ENCODE results near the gene NR1H2. TPM values are rescaled to one million over a fixed set of nuclear protein-coding genes. Genes with fewer than 3 reads are reported as not detected.

NR1H2 gene
- total and polyA plus RNA-seq, 10 of the 15 experiments (the other 5 are each of a cell fraction or from before 2014, with no cell fraction given): 0.05 to 54.2 (median 35.1) TPM

DNA sequence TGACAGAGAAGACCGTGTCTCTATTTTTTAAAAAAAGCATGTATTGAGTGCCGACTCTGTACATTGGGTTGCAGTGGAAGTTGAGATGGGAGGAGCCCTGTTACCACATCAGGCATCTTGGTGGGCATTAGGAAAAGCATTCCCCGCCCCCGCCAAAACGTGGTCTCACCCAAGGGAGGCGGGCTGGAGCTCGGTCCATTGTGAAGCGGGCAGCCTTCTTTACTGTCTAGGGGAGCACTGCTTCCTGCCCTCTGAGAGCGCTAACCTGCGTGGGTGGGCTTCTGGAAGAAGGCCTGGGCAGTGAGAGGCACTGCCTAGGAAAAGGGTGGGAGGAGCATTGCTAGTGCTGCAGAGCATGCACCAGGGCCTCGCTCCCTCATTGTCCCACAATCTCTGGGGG lies 3.9 kb downstream of the NR1H2 start:
- intact Hi-C loops (cut with micrococcal nuclease; ENCODE audit: unreplicated experiment): no loop called here
- Histone ChIP-seq H4K20me1 (ENCODE audit: control insufficient read depth, insufficient read depth) (no peaks in the 10 kb centered on the region), H2AFZ (ENCODE audit: control insufficient read depth, low read depth, low read length) (no peak overlapping the region), H3K4me2 (ENCODE audit: control insufficient read depth, insufficient read depth) (no peak overlapping the region), H3K9ac (ENCODE audit: control insufficient read depth, insufficient read depth, low read length) (no peak overlapping the region), H3K27ac (ENCODE audit: control insufficient read depth, insufficient read depth) (no peak overlapping the region), H3K4me3 (no peak overlapping the region), H3K9me3 (replicated peaks; ENCODE audit: control insufficient read depth, insufficient read depth, low read length) (no peaks in the 10 kb centered on the region), H3K79me2 (ENCODE audit: control insufficient read depth, insufficient read depth, low read length) (peaks cover 12% of the 10 kb centered on the region), H3K27me3 (replicated peaks in 1 of 2; ENCODE audit: control insufficient read depth in 2 of 2, insufficient read depth in 2 of 2, low read length in 1 of 2) (no peaks in the 10 kb centered on the region), H3K4me1 (ENCODE audit: control insufficient read depth, insufficient read depth, low read length) (peaks cover 7% of the 10 kb centered on the region; the same call in 1 of the 2 replicates), H3K36me3 (ENCODE audit: control insufficient read depth in 2 of 2, insufficient read depth in 2 of 2, low read length in 1 of 2) (peaks cover 5 to 16% of the 10 kb centered on the region in 2 experiments; a peak in 3 of 4 replicates)
- CTCF ChIA-PET: no interaction called here
- RAD21 ChIA-PET (ENCODE audit: unreplicated experiment): no interaction called here
- DNase-seq (ENCODE audit: low read depth, low spot score): no peak
- no TSS peak for BruUV-seq (replicated peaks)
- in situ Hi-C loops (cut with MboI): no loop called here
- whole genome bisulfite sequencing (ENCODE audit: insufficient coverage, insufficient replicate concordance, low lambda C conversion rate, missing lambda C conversion rate): 95% methylated on average over 11 of the region's 11 CpGs
- no peak for FAIRE-seq
- ATAC-seq: no peak
- SMC1A ChIA-PET (ENCODE audit: uncharacterized antibody, unreplicated experiment): no interaction called here
- POLR2A ChIA-PET: interaction anchor here (0.7 kb wide), 1 partner anchor 81 kb away, joined by 3 read pairs; no protein-coding TSS in a partner anchor
- TF ChIP-seq SREBF2 (IDR thresholded peaks at IDR 0.05; ENCODE audit: low read length) (no peak), KDM1A (IDR thresholded peaks at IDR 0.05; ENCODE audit: borderline replicate concordance) (no peak), CHD2 (IDR thresholded peaks at IDR 0.05; ENCODE audit: borderline replicate concordance, low read depth, low read length) (no peak), SP1 (IDR thresholded peaks at IDR 0.05; ENCODE audit: low read depth, low read length) (no peak), TAF1 (IDR thresholded peaks at IDR 0.05; ENCODE audit: borderline replicate concordance, low read depth, low read length) (no peak), PAX5 (IDR thresholded peaks at IDR 0.05; ENCODE audit: borderline replicate concordance, low read depth, low read length) (no peak), SUPT20H (IDR thresholded peaks at IDR 0.05; ENCODE audit: borderline replicate concordance, control insufficient read depth, low read depth, low read length) (no peak), EP300 (IDR thresholded peaks at IDR 0.05; ENCODE audit: borderline replicate concordance in 1 of 2, control insufficient read depth in 1 of 2, low read depth in 2 of 2, low read length in 2 of 2) (no peak), CHD4 (IDR thresholded peaks at IDR 0.05) (no peak), CEBPB (IDR thresholded peaks at IDR 0.05; ENCODE audit: borderline replicate concordance in 1 of 2, low read depth in 2 of 2, low read length in 2 of 2) (no peak), NBN (IDR thresholded peaks at IDR 0.05) (no peak)
- TF ChIP-seq, protein P1, sequence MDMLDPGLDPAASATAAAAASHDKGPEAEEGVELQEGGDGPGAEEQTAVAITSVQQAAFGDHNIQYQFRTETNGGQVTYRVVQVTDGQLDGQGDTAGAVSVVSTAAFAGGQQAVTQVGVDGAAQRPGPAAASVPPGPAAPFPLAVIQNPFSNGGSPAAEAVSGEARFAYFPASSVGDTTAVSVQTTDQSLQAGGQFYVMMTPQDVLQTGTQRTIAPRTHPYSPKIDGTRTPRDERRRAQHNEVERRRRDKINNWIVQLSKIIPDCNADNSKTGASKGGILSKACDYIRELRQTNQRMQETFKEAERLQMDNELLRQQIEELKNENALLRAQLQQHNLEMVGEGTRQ (IDR thresholded peaks at IDR 0.05; ENCODE audit: borderline replicate concordance, low read depth, low read length): no peak
- TF ChIP-seq, protein P2, sequence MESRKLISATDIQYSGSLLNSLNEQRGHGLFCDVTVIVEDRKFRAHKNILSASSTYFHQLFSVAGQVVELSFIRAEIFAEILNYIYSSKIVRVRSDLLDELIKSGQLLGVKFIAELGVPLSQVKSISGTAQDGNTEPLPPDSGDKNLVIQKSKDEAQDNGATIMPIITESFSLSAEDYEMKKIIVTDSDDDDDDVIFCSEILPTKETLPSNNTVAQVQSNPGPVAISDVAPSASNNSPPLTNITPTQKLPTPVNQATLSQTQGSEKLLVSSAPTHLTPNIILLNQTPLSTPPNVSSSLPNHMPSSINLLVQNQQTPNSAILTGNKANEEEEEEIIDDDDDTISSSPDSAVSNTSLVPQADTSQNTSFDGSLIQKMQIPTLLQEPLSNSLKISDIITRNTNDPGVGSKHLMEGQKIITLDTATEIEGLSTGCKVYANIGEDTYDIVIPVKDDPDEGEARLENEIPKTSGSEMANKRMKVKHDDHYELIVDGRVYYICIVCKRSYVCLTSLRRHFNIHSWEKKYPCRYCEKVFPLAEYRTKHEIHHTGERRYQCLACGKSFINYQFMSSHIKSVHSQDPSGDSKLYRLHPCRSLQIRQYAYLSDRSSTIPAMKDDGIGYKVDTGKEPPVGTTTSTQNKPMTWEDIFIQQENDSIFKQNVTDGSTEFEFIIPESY (IDR thresholded peaks at IDR 0.05): no peak
- TF ChIP-seq, protein P3, sequence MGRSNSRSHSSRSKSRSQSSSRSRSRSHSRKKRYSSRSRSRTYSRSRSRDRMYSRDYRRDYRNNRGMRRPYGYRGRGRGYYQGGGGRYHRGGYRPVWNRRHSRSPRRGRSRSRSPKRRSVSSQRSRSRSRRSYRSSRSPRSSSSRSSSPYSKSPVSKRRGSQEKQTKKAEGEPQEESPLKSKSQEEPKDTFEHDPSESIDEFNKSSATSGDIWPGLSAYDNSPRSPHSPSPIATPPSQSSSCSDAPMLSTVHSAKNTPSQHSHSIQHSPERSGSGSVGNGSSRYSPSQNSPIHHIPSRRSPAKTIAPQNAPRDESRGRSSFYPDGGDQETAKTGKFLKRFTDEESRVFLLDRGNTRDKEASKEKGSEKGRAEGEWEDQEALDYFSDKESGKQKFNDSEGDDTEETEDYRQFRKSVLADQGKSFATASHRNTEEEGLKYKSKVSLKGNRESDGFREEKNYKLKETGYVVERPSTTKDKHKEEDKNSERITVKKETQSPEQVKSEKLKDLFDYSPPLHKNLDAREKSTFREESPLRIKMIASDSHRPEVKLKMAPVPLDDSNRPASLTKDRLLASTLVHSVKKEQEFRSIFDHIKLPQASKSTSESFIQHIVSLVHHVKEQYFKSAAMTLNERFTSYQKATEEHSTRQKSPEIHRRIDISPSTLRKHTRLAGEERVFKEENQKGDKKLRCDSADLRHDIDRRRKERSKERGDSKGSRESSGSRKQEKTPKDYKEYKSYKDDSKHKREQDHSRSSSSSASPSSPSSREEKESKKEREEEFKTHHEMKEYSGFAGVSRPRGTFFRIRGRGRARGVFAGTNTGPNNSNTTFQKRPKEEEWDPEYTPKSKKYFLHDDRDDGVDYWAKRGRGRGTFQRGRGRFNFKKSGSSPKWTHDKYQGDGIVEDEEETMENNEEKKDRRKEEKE (IDR thresholded peaks at IDR 0.05): no peak
- TF ChIP-seq, protein P4, sequence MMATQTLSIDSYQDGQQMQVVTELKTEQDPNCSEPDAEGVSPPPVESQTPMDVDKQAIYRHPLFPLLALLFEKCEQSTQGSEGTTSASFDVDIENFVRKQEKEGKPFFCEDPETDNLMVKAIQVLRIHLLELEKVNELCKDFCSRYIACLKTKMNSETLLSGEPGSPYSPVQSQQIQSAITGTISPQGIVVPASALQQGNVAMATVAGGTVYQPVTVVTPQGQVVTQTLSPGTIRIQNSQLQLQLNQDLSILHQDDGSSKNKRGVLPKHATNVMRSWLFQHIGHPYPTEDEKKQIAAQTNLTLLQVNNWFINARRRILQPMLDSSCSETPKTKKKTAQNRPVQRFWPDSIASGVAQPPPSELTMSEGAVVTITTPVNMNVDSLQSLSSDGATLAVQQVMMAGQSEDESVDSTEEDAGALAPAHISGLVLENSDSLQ (IDR thresholded peaks at IDR 0.05): no peak

All from GM12878 (cell line).